HepG2 (cell line): Measurements from ENCODE around the gene VPS13C. TPM values are rescaled to one million over a fixed set of nuclear protein-coding genes. Genes with fewer than 3 reads are reported as not detected.

ENCODE experiments used
- ASH2L ChIP-seq: fragments of 300-600, 200-600 bp; sonication (generic); IDR thresholded peaks from 2 replicates; pipeline ENCODE4 v1.7.0; 2017; ENCODE audit warnings: low read depth, mild to moderate bottlenecking, moderate library complexity, mixed read lengths, low read length; ENCODE audit not compliant: insufficient read length
- DR1 ChIP-seq: sonication (generic); formaldehyde crosslinking; IDR thresholded peaks from 2 replicates; pipeline ENCODE4 v1.8.0; 2021; ENCODE audit warnings: mild to moderate bottlenecking, missing genetic modification reagents, inconsistent platforms
- PHB2 ChIP-seq: fragments of 450-650 bp; IDR thresholded peaks from 2 replicates; pipeline ENCODE4 v1.6.1; 2018; ENCODE audit not compliant: partially characterized antibody
- TOPORS ChIP-seq: sonication (generic); formaldehyde crosslinking; IDR thresholded peaks from 2 replicates; pipeline ENCODE4 v1.8.0; 2023; ENCODE audit warnings: mild to moderate bottlenecking, missing genetic modification reagents
- ZMAT3 ChIP-seq: sonication (generic); formaldehyde crosslinking; conservative IDR thresholded peaks from 2 replicates; pipeline ENCODE4 v1.7.0; 2021; ENCODE audit warnings: missing genetic modification reagents
- ZNF451 ChIP-seq: sonication (generic); formaldehyde crosslinking; IDR thresholded peaks from 2 replicates; pipeline ENCODE4 v1.5.0; 2020; ENCODE audit warnings: mild to moderate bottlenecking, missing genetic modification reagents
- ZNF496 ChIP-seq: sonication (generic); formaldehyde crosslinking; IDR thresholded peaks from 2 replicates; pipeline ENCODE4 v1.8.1; 2023; ENCODE audit warnings: mild to moderate bottlenecking, moderate library complexity, missing genetic modification reagents; ENCODE audit not compliant: insufficient replicate concordance
- ZNF567 ChIP-seq: sonication (generic); formaldehyde crosslinking; IDR thresholded peaks from 2 replicates; pipeline ENCODE4 v1.8.1; 2023; ENCODE audit warnings: mild to moderate bottlenecking, missing genetic modification reagents, borderline replicate concordance
- ZNF737 ChIP-seq: sonication (generic); formaldehyde crosslinking; IDR thresholded peaks from 2 replicates; pipeline ENCODE4 v1.5.0; 2020; ENCODE audit warnings: missing genetic modification reagents, mild to moderate bottlenecking, borderline replicate concordance
- ZNF746 ChIP-seq: sonication (generic); formaldehyde crosslinking; IDR thresholded peaks from 2 replicates; pipeline ENCODE4 v1.8.0; 2022; ENCODE audit warnings: mild to moderate bottlenecking, missing genetic modification reagents
- ZSCAN21 ChIP-seq: sonication (generic); formaldehyde crosslinking; IDR thresholded peaks from 2 replicates; pipeline ENCODE4 v1.8.0; 2022; ENCODE audit warnings: mild to moderate bottlenecking, missing genetic modification reagents, moderate library complexity, borderline replicate concordance
- polyA plus RNA-seq, 8 experiments: library from polyadenylated mRNA; depleted of rRNA in 3 of 8; stranded (reverse) in 7 of 8; unstranded in 1 of 8; fragments of >200 nt; fragmentation: Illumina TruSeq in 4 of 8; extraction: Trizol in 4 of 8; gene quantifications; 2 replicates each; pipeline versions ENCODE4 v1.2.1 to v1.2.3, GENCODE V29; 2011 to 2016; ENCODE audit warnings: low read depth in 4 of 8, missing spikeins in 1 of 8, mixed read lengths in 1 of 8; ENCODE audit not compliant: insufficient read depth in 1 of 8
- total RNA-seq, 5 experiments: library from RNA; depleted of rRNA; stranded (reverse); fragments of >200 nt; fragmentation: Illumina TruSeq; extraction: Trizol; gene quantifications; 2 replicates each; pipeline ENCODE4 v1.2.3, GENCODE V29; 2016; ENCODE audit warnings: low read depth in 1 of 5
- TF ChIP-seq, protein P1 (sequence below): sonication (generic); formaldehyde crosslinking; IDR thresholded peaks from 2 replicates; pipeline ENCODE4 v1.5.0; 2020; ENCODE audit warnings: mild to moderate bottlenecking, low read depth, missing genetic modification reagents, borderline replicate concordance
- TF ChIP-seq, protein P2 (sequence below): sonication (generic); formaldehyde crosslinking; IDR thresholded peaks from 2 replicates; pipeline ENCODE4 v1.8.1; 2023; ENCODE audit warnings: missing genetic modification reagents, mild to moderate bottlenecking, borderline replicate concordance
- TF ChIP-seq, protein P3 (sequence below): conservative IDR thresholded peaks from 2 replicates; pipeline ENCODE4 v1.6.1; 2018; ENCODE audit warnings: missing genetic modification reagents
- TF ChIP-seq, protein P4 (sequence below): sonication (generic); formaldehyde crosslinking; IDR thresholded peaks from 2 replicates; pipeline ENCODE4; 2020; ENCODE audit warnings: missing genetic modification reagents, mild to moderate bottlenecking, borderline replicate concordance
- TF ChIP-seq, protein P5 (sequence below): sonication (generic); formaldehyde crosslinking; IDR thresholded peaks from 2 replicates; pipeline ENCODE4 v1.4.0; 2020; ENCODE audit warnings: missing genetic modification reagents, borderline replicate concordance
- TF ChIP-seq, protein P6 (sequence below): sonication (generic); formaldehyde crosslinking; IDR thresholded peaks from 2 replicates; pipeline ENCODE4 v1.8.1; 2023; ENCODE audit warnings: mild to moderate bottlenecking, inconsistent platforms, moderate library complexity, missing genetic modification reagents, borderline replicate concordance

Gene VPS13C
- total and polyA plus RNA-seq, 2 of the 13 experiments (the other 11 are each of a cell fraction or from before 2014, with no cell fraction given), result 10.9 to 26.8 TPM

DNA sequence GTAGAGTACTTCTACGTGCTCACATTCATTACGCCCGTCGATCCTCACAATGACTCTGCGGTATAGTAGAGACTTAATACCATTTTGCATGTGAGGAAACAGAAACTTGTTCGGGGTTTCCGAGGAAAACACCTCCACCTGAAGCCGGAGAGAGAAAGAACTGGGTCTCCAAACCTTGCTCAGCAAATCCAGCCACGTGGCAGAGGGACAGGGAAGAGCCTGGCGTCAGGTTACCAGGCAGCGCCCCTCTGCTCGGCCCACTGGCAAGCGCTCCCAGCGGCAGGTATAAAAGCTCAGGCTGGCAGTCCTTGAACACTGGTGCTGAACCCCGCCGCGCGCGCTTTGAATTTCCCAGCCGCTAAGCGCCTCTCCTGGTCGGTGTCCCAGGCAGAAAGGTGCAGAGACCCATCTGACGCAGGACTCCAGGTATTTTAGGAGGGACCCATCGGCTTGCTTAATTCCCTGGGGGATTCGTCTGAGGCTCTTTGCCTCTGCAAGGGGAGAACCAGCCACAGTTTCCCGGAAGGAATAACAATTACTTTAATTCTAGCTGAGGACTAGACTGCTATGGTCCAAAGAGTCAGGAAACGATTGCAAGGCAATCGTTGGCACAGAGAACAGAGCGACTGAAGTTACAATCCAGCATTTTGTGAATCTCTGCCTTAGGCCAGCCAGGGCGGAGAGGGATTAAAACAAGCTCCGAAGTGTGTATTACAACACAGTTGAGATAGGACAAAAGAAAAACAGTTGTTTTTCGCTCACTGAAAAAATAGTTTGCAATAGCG is 6.6 kb upstream of the VPS13C start, which contains the start of gene C2CD4A (continued):
- TF ChIP-seq, protein P1, sequence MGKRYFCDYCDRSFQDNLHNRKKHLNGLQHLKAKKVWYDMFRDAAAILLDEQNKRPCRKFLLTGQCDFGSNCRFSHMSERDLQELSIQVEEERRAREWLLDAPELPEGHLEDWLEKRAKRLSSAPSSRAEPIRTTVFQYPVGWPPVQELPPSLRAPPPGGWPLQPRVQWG, result no peak
- TF ChIP-seq TOPORS (CRISPR knock-in tag), result no peak; the same call in 1 of the 2 replicates
- TF ChIP-seq DR1 (CRISPR knock-in tag), result peak; percentile 84
- peak; percentile 71; the same call in 1 of the 2 replicates for TF ChIP-seq ZSCAN21 (CRISPR knock-in tag)
- TF ChIP-seq, protein P2, sequence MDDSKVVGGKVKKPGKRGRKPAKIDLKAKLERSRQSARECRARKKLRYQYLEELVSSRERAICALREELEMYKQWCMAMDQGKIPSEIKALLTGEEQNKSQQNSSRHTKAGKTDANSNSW (CRISPR knock-in tag), result no peak
- TF ChIP-seq, protein P3, sequence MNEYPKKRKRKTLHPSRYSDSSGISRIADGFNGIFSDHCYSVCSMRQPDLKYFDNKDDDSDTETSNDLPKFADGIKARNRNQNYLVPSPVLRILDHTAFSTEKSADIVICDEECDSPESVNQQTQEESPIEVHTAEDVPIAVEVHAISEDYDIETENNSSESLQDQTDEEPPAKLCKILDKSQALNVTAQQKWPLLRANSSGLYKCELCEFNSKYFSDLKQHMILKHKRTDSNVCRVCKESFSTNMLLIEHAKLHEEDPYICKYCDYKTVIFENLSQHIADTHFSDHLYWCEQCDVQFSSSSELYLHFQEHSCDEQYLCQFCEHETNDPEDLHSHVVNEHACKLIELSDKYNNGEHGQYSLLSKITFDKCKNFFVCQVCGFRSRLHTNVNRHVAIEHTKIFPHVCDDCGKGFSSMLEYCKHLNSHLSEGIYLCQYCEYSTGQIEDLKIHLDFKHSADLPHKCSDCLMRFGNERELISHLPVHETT, result 0 out of 2 replicates have a peak, but pooled peaks have one; percentile 24
- TF ChIP-seq ZNF737 (CRISPR knock-in tag), result no peak
- TF ChIP-seq ASH2L, result no peak
- TF ChIP-seq, protein P4, sequence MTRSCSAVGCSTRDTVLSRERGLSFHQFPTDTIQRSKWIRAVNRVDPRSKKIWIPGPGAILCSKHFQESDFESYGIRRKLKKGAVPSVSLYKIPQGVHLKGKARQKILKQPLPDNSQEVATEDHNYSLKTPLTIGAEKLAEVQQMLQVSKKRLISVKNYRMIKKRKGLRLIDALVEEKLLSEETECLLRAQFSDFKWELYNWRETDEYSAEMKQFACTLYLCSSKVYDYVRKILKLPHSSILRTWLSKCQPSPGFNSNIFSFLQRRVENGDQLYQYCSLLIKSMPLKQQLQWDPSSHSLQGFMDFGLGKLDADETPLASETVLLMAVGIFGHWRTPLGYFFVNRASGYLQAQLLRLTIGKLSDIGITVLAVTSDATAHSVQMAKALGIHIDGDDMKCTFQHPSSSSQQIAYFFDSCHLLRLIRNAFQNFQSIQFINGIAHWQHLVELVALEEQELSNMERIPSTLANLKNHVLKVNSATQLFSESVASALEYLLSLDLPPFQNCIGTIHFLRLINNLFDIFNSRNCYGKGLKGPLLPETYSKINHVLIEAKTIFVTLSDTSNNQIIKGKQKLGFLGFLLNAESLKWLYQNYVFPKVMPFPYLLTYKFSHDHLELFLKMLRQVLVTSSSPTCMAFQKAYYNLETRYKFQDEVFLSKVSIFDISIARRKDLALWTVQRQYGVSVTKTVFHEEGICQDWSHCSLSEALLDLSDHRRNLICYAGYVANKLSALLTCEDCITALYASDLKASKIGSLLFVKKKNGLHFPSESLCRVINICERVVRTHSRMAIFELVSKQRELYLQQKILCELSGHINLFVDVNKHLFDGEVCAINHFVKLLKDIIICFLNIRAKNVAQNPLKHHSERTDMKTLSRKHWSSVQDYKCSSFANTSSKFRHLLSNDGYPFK, result 0 out of 2 replicates have a peak, but pooled peaks have one; percentile 42
- no peak for TF ChIP-seq ZNF567 (CRISPR knock-in tag)
- TF ChIP-seq PHB2, result no peak
- TF ChIP-seq ZNF746 (CRISPR knock-in tag), result no peak
- no peak for TF ChIP-seq ZNF451 (CRISPR knock-in tag)
- TF ChIP-seq, protein P5, sequence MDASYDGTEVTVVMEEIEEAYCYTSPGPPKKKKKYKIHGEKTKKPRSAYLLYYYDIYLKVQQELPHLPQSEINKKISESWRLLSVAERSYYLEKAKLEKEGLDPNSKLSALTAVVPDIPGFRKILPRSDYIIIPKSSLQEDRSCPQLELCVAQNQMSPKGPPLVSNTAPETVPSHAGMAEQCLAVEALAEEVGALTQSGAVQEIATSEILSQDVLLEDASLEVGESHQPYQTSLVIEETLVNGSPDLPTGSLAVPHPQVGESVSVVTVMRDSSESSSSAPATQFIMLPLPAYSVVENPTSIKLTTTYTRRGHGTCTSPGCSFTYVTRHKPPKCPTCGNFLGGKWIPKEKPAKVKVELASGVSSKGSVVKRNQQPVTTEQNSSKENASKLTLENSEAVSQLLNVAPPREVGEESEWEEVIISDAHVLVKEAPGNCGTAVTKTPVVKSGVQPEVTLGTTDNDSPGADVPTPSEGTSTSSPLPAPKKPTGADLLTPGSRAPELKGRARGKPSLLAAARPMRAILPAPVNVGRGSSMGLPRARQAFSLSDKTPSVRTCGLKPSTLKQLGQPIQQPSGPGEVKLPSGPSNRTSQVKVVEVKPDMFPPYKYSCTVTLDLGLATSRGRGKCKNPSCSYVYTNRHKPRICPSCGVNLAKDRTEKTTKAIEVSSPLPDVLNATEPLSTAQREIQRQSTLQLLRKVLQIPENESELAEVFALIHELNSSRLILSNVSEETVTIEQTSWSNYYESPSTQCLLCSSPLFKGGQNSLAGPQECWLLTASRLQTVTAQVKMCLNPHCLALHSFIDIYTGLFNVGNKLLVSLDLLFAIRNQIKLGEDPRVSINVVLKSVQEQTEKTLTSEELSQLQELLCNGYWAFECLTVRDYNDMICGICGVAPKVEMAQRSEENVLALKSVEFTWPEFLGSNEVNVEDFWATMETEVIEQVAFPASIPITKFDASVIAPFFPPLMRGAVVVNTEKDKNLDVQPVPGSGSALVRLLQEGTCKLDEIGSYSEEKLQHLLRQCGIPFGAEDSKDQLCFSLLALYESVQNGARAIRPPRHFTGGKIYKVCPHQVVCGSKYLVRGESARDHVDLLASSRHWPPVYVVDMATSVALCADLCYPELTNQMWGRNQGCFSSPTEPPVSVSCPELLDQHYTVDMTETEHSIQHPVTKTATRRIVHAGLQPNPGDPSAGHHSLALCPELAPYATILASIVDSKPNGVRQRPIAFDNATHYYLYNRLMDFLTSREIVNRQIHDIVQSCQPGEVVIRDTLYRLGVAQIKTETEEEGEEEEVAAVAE (CRISPR knock-in tag), result no peak
- TF ChIP-seq, protein P6, sequence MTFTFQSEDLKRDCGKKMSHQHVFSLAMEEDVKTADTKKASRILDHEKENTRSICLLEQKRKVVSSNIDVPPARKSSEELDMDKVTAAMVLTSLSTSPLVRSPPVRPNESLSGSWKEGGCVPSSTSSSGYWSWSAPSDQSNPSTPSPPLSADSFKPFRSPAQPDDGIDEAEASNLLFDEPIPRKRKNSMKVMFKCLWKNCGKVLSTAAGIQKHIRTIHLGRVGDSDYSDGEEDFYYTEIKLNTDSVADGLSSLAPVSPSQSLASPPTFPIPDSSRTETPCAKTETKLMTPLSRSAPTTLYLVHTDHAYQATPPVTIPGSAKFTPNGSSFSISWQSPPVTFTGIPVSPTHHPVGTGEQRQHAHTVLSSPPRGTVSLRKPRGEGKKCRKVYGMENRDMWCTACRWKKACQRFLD (CRISPR knock-in tag), result no peak
- peak; percentile 67; the same call in 1 of the 2 replicates for TF ChIP-seq ZMAT3 (CRISPR knock-in tag)
- TF ChIP-seq ZNF496 (CRISPR knock-in tag), result no peak
